ENCODE results near the gene SLF1.

- TF ChIP-seq CTCF (IDR thresholded peaks at IDR 0.05) = no peak
- no peak for TF ChIP-seq POLR2A (IDR thresholded peaks at IDR 0.05)
Observed at GRCh38 chr5:94646758-94647157, 28.3 kb downstream of the SLF1 start.
